OCI-LY7 (cell line): Measurements from ENCODE around the gene TCERG1. TPM values are rescaled to one million over a fixed set of nuclear protein-coding genes. Genes with fewer than 3 reads are reported as not detected.

Experiments used
- BruUV-seq: library from RNA; stranded (reverse); fragments of 400-500 nt; replicated peaks from 2 replicates; lab custom pipeline; 2021; lab: Mats Ljungman, UMichigan
- CTCF ChIA-PET: fragments of 300-600 bp; sonication (Branson Sonifier 250); formaldehyde crosslinking; loops from one replicate; lab custom pipeline; 2022; ENCODE audit warnings: antibody characterized with exemption; ENCODE audit not compliant: unreplicated experiment; lab: Charles Lee
- POLR2A ChIA-PET: fragments of 300-600 bp; sonication (Branson Sonifier 250); formaldehyde crosslinking; loops from one replicate; lab custom pipeline; 2022; ENCODE audit warnings: antibody characterized with exemption; lab: Charles Lee
- DNase-seq: peaks from one replicate; pipeline ENCODE4 v3.0.0-alpha.2; 2015; ENCODE audit warnings: low spot score
- H2AFZ ChIP-seq: fragments of 200-600 bp; sonication (generic), shearing (Covaris generic); 2 replicates; pipeline ENCODE4 v1.6.1; 2014; ENCODE audit warnings: mild to moderate bottlenecking, antibody characterized with exemption, low read length, moderate library complexity
- H3K27ac ChIP-seq: fragments of 200-600 bp; sonication (generic); 2 replicates; pipeline ENCODE4 v1.5.1; 2014; ENCODE audit warnings: mixed run types, low read depth, mild to moderate bottlenecking, moderate library complexity, low read length, inconsistent platforms; ENCODE audit not compliant: poor library complexity, severe bottlenecking
- H3K36me3 ChIP-seq: fragments of 200-600 bp; sonication (generic); 2 replicates; pipeline ENCODE4 v1.6.1; 2014; ENCODE audit warnings: mild to moderate bottlenecking, antibody characterized with exemption, low read length, moderate library complexity, mixed read lengths; ENCODE audit not compliant: insufficient read depth
- H3K4me1 ChIP-seq: fragments of 200-600 bp; sonication (generic); 2 replicates; pipeline ENCODE4 v1.5.1; 2014; ENCODE audit warnings: mild to moderate bottlenecking, low read length; ENCODE audit not compliant: insufficient read depth, poor library complexity, severe bottlenecking
- H3K4me2 ChIP-seq: fragments of 200-600 bp; sonication (generic); 2 replicates; pipeline ENCODE4 v1.6.1; 2014; ENCODE audit warnings: mild to moderate bottlenecking, low read length
- H3K4me3 ChIP-seq: fragments of 200-600 bp; sonication (generic); 2 replicates; pipeline ENCODE4 v1.5.1; 2014; ENCODE audit warnings: mild to moderate bottlenecking, low read depth, low read length; ENCODE audit not compliant: poor library complexity, severe bottlenecking
- H3K79me2 ChIP-seq: fragments of 200-600 bp; sonication (generic); 2 replicates; pipeline ENCODE4 v1.6.1; 2016; ENCODE audit warnings: low read depth, mild to moderate bottlenecking, low read length, moderate library complexity, mixed read lengths; ENCODE audit not compliant: insufficient read depth
- H3K9me2 ChIP-seq: fragments of 200-600 bp; sonication (generic); 2 replicates; pipeline ENCODE4 v1.6.1; 2016; ENCODE audit warnings: mild to moderate bottlenecking, low read length, mixed read lengths; ENCODE audit not compliant: insufficient read depth
- H3K9me3 ChIP-seq: fragments of 200-600 bp; sonication (generic); 2 replicates; pipeline ENCODE4 v1.6.1; 2014; ENCODE audit warnings: mild to moderate bottlenecking, mixed run types, low read length, mixed read lengths
- H4K20me1 ChIP-seq: fragments of 200-600 bp; sonication (generic); 2 replicates; pipeline ENCODE4 v1.6.1; 2014; ENCODE audit warnings: mild to moderate bottlenecking, antibody characterized with exemption, low read length, moderate library complexity, mixed read lengths; ENCODE audit not compliant: insufficient read depth
- EZH2phosphoT487 ChIP-seq: fragments of 200-600 bp; sonication (generic); IDR thresholded peaks from 2 replicates; pipeline ENCODE4 v1.6.1; 2018; ENCODE audit warnings: low read depth, borderline replicate concordance, mild to moderate bottlenecking, mixed run types, antibody characterized with exemption, low read length, moderate library complexity, mixed read lengths
- intact Hi-C: fragments of 100-400 bp; cut with micrococcal nuclease; formaldehyde crosslinking; loops from one replicate; pipeline ENCODE4 v1.10.0; 2022; ENCODE audit not compliant: unreplicated experiment
- total RNA-seq, 2 experiments: library from RNA; depleted of rRNA in 1 of 2; stranded (reverse); fragments of >200 nt in 1 of 2; shearing (Covaris generic) in 1 of 2; gene quantifications; 2 replicates each; pipeline ENCODE4 v1.2.3, GENCODE V29; 2014 to 2022
- TF ChIP-seq, protein P1 (sequence below): fragments of 200-600 bp; sonication (generic); conservative IDR thresholded peaks from 2 replicates; pipeline ENCODE4 v1.5.1; 2014; ENCODE audit warnings: mild to moderate bottlenecking, antibody characterized with exemption, low read length, moderate library complexity, mixed read lengths

TCERG1 gene
- total RNA-seq, 2 experiments from 2014 or later: 115 to 164 TPM

DNA sequence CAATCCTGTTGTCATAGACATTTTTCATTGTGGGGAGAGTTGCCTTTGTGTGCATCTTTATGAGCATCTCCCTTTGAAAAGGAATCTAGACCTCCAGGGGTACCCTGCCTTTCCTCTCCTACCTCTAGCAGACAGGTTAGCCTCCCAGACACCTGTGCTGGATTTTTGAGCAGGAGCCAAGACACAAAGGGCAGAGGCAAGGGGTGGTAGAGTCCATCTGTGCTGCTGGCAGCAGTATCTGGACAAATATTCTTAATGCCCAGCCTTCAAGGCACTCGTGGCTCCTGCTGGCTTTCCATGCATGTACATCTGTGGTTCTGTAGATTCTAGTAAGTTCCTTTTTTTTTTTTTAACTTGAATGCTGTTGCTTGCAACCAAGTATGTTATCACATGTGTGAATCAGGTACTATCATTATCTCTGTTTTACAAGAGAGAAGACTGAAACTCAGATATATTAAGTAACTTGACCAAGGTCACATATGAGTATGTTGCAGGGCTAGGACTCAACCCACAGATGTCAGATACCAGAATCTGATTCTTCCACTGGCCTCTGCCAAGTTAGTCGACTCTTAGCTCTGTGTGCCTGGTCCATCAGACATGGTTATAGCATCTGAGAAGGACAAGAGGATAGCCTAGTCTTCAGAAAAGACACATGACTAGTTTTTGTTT is 101.8 kb downstream of the TCERG1 start:
- ChIA-PET CTCF (interaction anchor here (1.1 kb wide), 1 partner anchor 15 kb away, joined by 3 read pairs; no protein-coding TSS in a partner anchor), POLR2A (no interaction called here)
- no peaks in the 10 kb centered on the region for H3K9me2 ChIP-seq
- intact Hi-C loops: loop anchor here (10.0 kb wide), 1 partner anchor 646 kb away; no protein-coding TSS in a partner anchor
- H3K36me3 ChIP-seq: no peaks in the 10 kb centered on the region
- H3K79me2 ChIP-seq: no peaks in the 10 kb centered on the region
- H3K4me3 ChIP-seq: no peak overlapping the region
- H3K9me3 ChIP-seq: no peaks in the 10 kb centered on the region
- no peak overlapping the region for H2AFZ ChIP-seq
- no peak for DNase-seq
- no peak for TF ChIP-seq EZH2phosphoT487
- TF ChIP-seq, protein P1, sequence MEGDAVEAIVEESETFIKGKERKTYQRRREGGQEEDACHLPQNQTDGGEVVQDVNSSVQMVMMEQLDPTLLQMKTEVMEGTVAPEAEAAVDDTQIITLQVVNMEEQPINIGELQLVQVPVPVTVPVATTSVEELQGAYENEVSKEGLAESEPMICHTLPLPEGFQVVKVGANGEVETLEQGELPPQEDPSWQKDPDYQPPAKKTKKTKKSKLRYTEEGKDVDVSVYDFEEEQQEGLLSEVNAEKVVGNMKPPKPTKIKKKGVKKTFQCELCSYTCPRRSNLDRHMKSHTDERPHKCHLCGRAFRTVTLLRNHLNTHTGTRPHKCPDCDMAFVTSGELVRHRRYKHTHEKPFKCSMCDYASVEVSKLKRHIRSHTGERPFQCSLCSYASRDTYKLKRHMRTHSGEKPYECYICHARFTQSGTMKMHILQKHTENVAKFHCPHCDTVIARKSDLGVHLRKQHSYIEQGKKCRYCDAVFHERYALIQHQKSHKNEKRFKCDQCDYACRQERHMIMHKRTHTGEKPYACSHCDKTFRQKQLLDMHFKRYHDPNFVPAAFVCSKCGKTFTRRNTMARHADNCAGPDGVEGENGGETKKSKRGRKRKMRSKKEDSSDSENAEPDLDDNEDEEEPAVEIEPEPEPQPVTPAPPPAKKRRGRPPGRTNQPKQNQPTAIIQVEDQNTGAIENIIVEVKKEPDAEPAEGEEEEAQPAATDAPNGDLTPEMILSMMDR: no peak
- BruUV-seq: no TSS peak
- H4K20me1 ChIP-seq: no peaks in the 10 kb centered on the region
- no peak overlapping the region for H3K27ac ChIP-seq
- no peaks in the 10 kb centered on the region for H3K4me1 ChIP-seq
- no peak overlapping the region for H3K4me2 ChIP-seq

DNA sequence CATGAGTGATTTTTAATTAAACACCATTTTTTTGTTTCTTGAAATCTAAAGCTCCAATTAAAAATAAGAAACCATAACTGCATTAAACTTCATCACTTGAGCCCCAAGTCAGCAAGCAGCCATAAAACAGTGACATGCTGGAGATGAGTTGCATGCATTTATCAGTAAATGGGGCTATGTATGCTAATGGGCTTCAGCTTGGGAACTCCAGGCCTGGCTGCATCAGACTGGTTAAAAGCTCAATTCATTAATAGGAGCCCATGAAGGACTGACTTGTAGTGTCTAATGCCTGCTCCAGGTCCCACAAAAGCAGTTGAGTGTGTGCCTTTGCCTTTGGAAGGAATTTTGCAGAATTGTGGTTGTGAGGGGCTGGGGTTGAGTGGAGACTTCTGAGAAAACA is 102.5 kb downstream of the TCERG1 start:
- intact Hi-C loops: loop anchor here (10.0 kb wide), 1 partner anchor 645 kb away; no protein-coding TSS in a partner anchor
- Histone ChIP-seq H2AFZ (no peak overlapping the region), H3K79me2 (no peaks in the 10 kb centered on the region), H3K4me1 (no peaks in the 10 kb centered on the region), H3K27ac (no peak overlapping the region), H4K20me1 (no peaks in the 10 kb centered on the region), H3K4me3 (no peak overlapping the region), H3K36me3 (no peaks in the 10 kb centered on the region), H3K4me2 (no peak overlapping the region), H3K9me2 (no peaks in the 10 kb centered on the region), H3K9me3 (no peaks in the 10 kb centered on the region)
- no TSS peak for BruUV-seq
- TF ChIP-seq EZH2phosphoT487: no peak
- TF ChIP-seq, protein P1: no peak
- ChIA-PET POLR2A (no interaction called here), CTCF (no interaction called here)
- no peak for DNase-seq

DNA sequence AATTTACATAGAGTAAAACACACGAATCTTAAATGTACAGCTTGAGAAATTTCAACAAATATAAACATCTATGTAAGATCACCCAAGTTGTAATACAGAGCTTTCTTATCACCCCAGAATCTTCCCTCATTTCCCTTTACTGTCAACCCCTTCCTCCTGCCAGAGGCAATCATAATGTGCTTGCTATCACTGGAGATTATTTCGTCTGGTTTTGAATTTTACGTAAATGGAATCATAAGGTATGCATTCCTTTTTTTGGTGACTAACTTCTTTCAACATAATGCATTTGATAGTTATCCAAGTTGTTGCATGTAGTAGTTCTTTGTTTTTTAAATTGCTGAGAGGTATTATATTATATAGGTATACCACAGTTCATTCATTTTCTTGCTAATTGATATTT is 106.3 kb downstream of the TCERG1 start:
- H3K79me2 ChIP-seq: no peaks in the 10 kb centered on the region
- no peak overlapping the region for H3K4me3 ChIP-seq
- intact Hi-C loops: no loop called here
- no TSS peak for BruUV-seq
- no peak overlapping the region for H2AFZ ChIP-seq
- no peaks in the 10 kb centered on the region for H3K9me2 ChIP-seq
- H3K4me2 ChIP-seq: no peak overlapping the region
- ChIA-PET CTCF (interaction anchor here (0.5 kb wide), 1 partner anchor 21 kb away, joined by 3 read pairs; no protein-coding TSS in a partner anchor), POLR2A (no interaction called here)
- no peak overlapping the region for H3K27ac ChIP-seq
- H3K36me3 ChIP-seq: no peaks in the 10 kb centered on the region
- no peaks in the 10 kb centered on the region for H3K9me3 ChIP-seq
- DNase-seq: no peak
- TF ChIP-seq, protein P1: no peak
- no peak for TF ChIP-seq EZH2phosphoT487
- H3K4me1 ChIP-seq: no peaks in the 10 kb centered on the region
- no peaks in the 10 kb centered on the region for H4K20me1 ChIP-seq
